WTC11 (cell line): ENCODE results near the gene SMARCD1. TPM values are rescaled to one million over a fixed set of nuclear protein-coding genes. Genes with fewer than 3 reads are reported as not detected.

Experiments used
- ATAC-seq: fragments of 200-7000 bp; cut with Tn5 transposase; 2 replicates; pipeline ENCODE4 v1.10.0; 2021; ENCODE audit warnings: mild to moderate bottlenecking, moderate library complexity
- CTCF ChIA-PET: fragments of 300-600 bp; sonication (Branson Sonifier 250); formaldehyde crosslinking; loops from one replicate; lab custom pipeline; 2021; ENCODE audit warnings: antibody characterized with exemption; lab: Charles Lee
- POLR2A ChIA-PET: fragments of 350-600 bp; sonication (Branson Sonifier 250); formaldehyde crosslinking; loops from one replicate; lab custom pipeline; 2021; ENCODE audit warnings: antibody characterized with exemption; lab: Charles Lee
- DNase-seq: peaks from one replicate; pipeline ENCODE4 v3.0.0; 2021; ENCODE audit warnings: low spot score
- H3K27ac Mint-ChIP-seq: 2 replicates; pipeline ENCODE4 v1.8.0; 2021; ENCODE audit warnings: mixed read lengths
- H3K27me3 Mint-ChIP-seq: 2 replicates; pipeline ENCODE4 v1.8.0; 2021; ENCODE audit warnings: low read depth, mild to moderate bottlenecking, moderate library complexity, mixed read lengths
- H3K36me3 Mint-ChIP-seq: 2 replicates; pipeline ENCODE4 v1.8.0; 2021; ENCODE audit warnings: mixed read lengths
- H3K4me1 Mint-ChIP-seq: 2 replicates; pipeline ENCODE4 v1.8.0; 2022; ENCODE audit warnings: mixed read lengths
- H3K4me3 Mint-ChIP-seq: 2 replicates; pipeline ENCODE4 v1.8.0; 2021; ENCODE audit warnings: mild to moderate bottlenecking, moderate library complexity, mixed read lengths
- H3K9me3 Mint-ChIP-seq: 2 replicates; pipeline ENCODE4 v1.8.0; 2021; ENCODE audit warnings: mixed read lengths
- CBFB ChIP-seq: sonication (generic); formaldehyde crosslinking; IDR thresholded peaks from 2 replicates; pipeline ENCODE4 v1.8.1; 2022; ENCODE audit warnings: mild to moderate bottlenecking, low read depth, missing genetic modification reagents
- CREB1 ChIP-seq: sonication (generic); formaldehyde crosslinking; IDR thresholded peaks from 2 replicates; pipeline ENCODE4 v1.8.0; 2023; ENCODE audit warnings: mild to moderate bottlenecking, missing genetic modification reagents
- CREM ChIP-seq: sonication (generic); formaldehyde crosslinking; IDR thresholded peaks from 2 replicates; pipeline ENCODE4 v1.8.1; 2022; ENCODE audit warnings: mild to moderate bottlenecking, missing genetic modification reagents, moderate library complexity
- EMX1 ChIP-seq: fragments of 250-450 bp; sonication (Bioruptor Pico); IDR thresholded peaks from 2 replicates; pipeline ENCODE4 v1.8.0; 2021; ENCODE audit warnings: mild to moderate bottlenecking
- ESRRA ChIP-seq: sonication (generic); formaldehyde crosslinking; IDR thresholded peaks from 2 replicates; pipeline ENCODE4 v1.8.1; 2022; ENCODE audit warnings: mild to moderate bottlenecking, missing genetic modification reagents, borderline replicate concordance
- FOXJ3 ChIP-seq: sonication (generic); formaldehyde crosslinking; IDR thresholded peaks from 2 replicates; pipeline ENCODE4 v1.9.0; 2021; ENCODE audit warnings: missing genetic modification reagents, mild to moderate bottlenecking, borderline replicate concordance
- FOXP1 ChIP-seq: sonication (generic); formaldehyde crosslinking; IDR thresholded peaks from 2 replicates; pipeline ENCODE4 v1.8.0; 2022; ENCODE audit warnings: missing genetic modification reagents, mild to moderate bottlenecking, moderate library complexity, borderline replicate concordance
- NFE2L1 ChIP-seq: sonication (generic); formaldehyde crosslinking; IDR thresholded peaks from 2 replicates; pipeline ENCODE4 v1.8.1; 2023; ENCODE audit warnings: missing genetic modification reagents
- NR2C2 ChIP-seq: sonication (generic); formaldehyde crosslinking; IDR thresholded peaks from 2 replicates; pipeline ENCODE4 v1.8.0; 2022; ENCODE audit warnings: mild to moderate bottlenecking, missing genetic modification reagents
- TCF7 ChIP-seq: sonication (generic); formaldehyde crosslinking; IDR thresholded peaks from 2 replicates; pipeline ENCODE4 v1.8.0; 2022; ENCODE audit warnings: mild to moderate bottlenecking, low read depth, missing genetic modification reagents, moderate library complexity
- ZNF263 ChIP-seq: sonication (generic); formaldehyde crosslinking; IDR thresholded peaks from 2 replicates; pipeline ENCODE4 v1.8.1; 2022; ENCODE audit warnings: low read depth, mild to moderate bottlenecking, moderate library complexity, missing genetic modification reagents
- ZNF671 ChIP-seq: fragments of 250-450 bp; sonication (Bioruptor Pico); IDR thresholded peaks from 2 replicates; pipeline ENCODE4 v1.8.0; 2021; ENCODE audit warnings: mild to moderate bottlenecking
- total RNA-seq: library from RNA; stranded (reverse); gene quantifications from 3 replicates; pipeline ENCODE4 v1.2.3, GENCODE V29; 2021
- TF ChIP-seq, protein P1 (sequence below): sonication (generic); formaldehyde crosslinking; conservative IDR thresholded peaks from 2 replicates; pipeline ENCODE4 v1.8.1; 2022; ENCODE audit warnings: mild to moderate bottlenecking, missing genetic modification reagents
- TF ChIP-seq, protein P2 (sequence below): sonication (generic); formaldehyde crosslinking; IDR thresholded peaks from 2 replicates; pipeline ENCODE4 v1.8.1; 2022; ENCODE audit warnings: missing genetic modification reagents, borderline replicate concordance
- TF ChIP-seq, protein P3 (sequence below): sonication (generic); formaldehyde crosslinking; IDR thresholded peaks from 2 replicates; pipeline ENCODE4 v1.8.1; 2022; ENCODE audit warnings: mild to moderate bottlenecking, missing genetic modification reagents, moderate library complexity, borderline replicate concordance
- TF ChIP-seq, protein P4 (sequence below): sonication (generic); formaldehyde crosslinking; IDR thresholded peaks from 2 replicates; pipeline ENCODE4 v1.8.1; 2023; ENCODE audit warnings: mild to moderate bottlenecking, missing genetic modification reagents, moderate library complexity
- TF ChIP-seq, protein P5 (sequence below): fragments of 250-450 bp; sonication (Bioruptor Pico); IDR thresholded peaks from 2 replicates; pipeline ENCODE4 v1.9.0; 2021; ENCODE audit warnings: moderate library complexity, mild to moderate bottlenecking, inconsistent platforms, borderline replicate concordance
- TF ChIP-seq, protein P6 (sequence below): sonication (generic); formaldehyde crosslinking; IDR thresholded peaks from 2 replicates; pipeline ENCODE4 v1.8.0; 2023; ENCODE audit warnings: missing genetic modification reagents
- TF ChIP-seq, protein P7 (sequence below): sonication (generic); formaldehyde crosslinking; IDR thresholded peaks from 2 replicates; pipeline ENCODE4 v1.8.0; 2022; ENCODE audit warnings: mild to moderate bottlenecking, missing genetic modification reagents
- TF ChIP-seq, protein P8 (sequence below): fragments of 250-450 bp; sonication (Bioruptor Pico); IDR thresholded peaks from 2 replicates; pipeline ENCODE4 v2.1.2; 2022; ENCODE audit warnings: mild to moderate bottlenecking, moderate library complexity

SMARCD1 gene
- total RNA-seq, 1 experiment from 2014 or later: 165 TPM

DNA sequence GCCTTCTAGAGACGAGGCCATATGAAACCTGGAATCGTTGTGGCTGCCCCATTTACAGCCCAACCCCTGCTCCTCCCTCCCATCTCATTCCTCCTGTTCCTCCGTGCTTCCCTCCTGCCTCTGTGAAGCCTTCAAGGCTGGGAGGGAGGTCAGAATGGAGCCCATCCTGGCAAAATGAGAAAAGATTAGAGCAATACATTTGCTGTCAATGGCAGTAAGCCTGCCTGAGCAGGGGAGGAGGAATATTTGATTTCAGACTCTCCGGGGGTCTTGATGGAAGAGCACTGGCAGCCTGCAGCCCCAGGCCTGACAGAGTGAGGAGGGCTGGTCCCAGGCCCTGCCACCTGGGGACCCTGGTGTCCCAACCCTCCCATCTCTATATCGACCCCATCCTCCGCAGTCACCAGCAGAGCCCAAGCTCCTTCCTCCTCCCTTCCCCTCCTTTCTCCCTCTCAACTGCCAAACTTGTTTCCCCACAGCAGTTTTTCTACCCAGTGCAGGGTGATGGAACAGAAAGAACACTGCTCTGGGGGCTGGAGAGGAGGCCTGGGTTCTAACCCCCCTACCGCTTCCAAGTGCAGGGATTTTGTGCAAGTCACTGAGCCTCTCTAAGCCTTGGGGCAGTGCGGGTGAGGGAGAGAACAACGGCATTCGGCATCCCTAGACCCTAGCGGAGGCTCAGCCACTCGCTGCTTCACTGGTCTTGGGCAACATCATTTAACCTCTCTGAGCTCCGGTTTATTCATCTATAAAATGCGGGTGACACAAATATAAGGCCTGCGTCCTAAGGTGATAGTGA, 43.9 kb upstream of the SMARCD1 start:
- Mint-ChIP-seq H3K36me3 (no peaks in the 10 kb centered on the region), H3K9me3 (no peaks in the 10 kb centered on the region), H3K4me3 (no peak overlapping the region), H3K27ac (no peak overlapping the region), H3K27me3 (peaks cover 15% of the 10 kb centered on the region; the same call in 1 of the 2 replicates), H3K4me1 (peaks cover 3% of the 10 kb centered on the region; the same call in 1 of the 2 replicates)
- ATAC-seq (no peak), DNase-seq (no peak)
- TF ChIP-seq FOXP1 (CRISPR knock-in tag) (no peak), NR2C2 (CRISPR knock-in tag) (no peak), ZNF263 (CRISPR knock-in tag) (no peak), ZNF671 (no peak), EMX1 (no peak), NFE2L1 (CRISPR knock-in tag) (no peak), CREB1 (CRISPR knock-in tag) (no peak), ESRRA (CRISPR knock-in tag) (no peak), CBFB (CRISPR knock-in tag) (no peak), FOXJ3 (no peak), CREM (CRISPR knock-in tag) (no peak), TCF7 (no peak)
- TF ChIP-seq, protein P1, sequence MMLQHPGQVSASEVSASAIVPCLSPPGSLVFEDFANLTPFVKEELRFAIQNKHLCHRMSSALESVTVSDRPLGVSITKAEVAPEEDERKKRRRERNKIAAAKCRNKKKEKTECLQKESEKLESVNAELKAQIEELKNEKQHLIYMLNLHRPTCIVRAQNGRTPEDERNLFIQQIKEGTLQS: no peak
- TF ChIP-seq, protein P2, sequence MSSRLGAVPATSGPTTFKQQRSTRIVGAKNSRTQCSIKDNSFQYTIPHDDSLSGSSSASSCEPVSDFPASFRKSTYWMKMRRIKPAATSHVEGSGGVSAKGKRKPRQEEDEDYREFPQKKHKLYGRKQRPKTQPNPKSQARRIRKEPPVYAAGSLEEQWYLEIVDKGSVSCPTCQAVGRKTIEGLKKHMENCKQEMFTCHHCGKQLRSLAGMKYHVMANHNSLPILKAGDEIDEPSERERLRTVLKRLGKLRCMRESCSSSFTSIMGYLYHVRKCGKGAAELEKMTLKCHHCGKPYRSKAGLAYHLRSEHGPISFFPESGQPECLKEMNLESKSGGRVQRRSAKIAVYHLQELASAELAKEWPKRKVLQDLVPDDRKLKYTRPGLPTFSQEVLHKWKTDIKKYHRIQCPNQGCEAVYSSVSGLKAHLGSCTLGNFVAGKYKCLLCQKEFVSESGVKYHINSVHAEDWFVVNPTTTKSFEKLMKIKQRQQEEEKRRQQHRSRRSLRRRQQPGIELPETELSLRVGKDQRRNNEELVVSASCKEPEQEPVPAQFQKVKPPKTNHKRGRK: no peak
- TF ChIP-seq, protein P3, sequence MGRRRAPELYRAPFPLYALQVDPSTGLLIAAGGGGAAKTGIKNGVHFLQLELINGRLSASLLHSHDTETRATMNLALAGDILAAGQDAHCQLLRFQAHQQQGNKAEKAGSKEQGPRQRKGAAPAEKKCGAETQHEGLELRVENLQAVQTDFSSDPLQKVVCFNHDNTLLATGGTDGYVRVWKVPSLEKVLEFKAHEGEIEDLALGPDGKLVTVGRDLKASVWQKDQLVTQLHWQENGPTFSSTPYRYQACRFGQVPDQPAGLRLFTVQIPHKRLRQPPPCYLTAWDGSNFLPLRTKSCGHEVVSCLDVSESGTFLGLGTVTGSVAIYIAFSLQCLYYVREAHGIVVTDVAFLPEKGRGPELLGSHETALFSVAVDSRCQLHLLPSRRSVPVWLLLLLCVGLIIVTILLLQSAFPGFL: no peak
- TF ChIP-seq, protein P4, sequence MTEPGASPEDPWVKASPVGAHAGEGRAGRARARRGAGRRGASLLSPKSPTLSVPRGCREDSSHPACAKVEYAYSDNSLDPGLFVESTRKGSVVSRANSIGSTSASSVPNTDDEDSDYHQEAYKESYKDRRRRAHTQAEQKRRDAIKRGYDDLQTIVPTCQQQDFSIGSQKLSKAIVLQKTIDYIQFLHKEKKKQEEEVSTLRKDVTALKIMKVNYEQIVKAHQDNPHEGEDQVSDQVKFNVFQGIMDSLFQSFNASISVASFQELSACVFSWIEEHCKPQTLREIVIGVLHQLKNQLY (CRISPR knock-in tag): no peak
- TF ChIP-seq, protein P5, sequence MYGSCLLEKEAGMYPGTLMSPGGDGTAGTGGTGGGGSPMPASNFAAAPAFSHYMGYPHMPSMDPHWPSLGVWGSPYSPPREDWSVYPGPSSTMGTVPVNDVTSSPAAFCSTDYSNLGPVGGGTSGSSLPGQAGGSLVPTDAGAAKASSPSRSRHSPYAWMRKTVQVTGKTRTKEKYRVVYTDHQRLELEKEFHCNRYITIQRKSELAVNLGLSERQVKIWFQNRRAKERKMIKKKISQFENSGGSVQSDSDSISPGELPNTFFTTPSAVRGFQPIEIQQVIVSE (CRISPR knock-in tag): no peak
- TF ChIP-seq, protein P6, sequence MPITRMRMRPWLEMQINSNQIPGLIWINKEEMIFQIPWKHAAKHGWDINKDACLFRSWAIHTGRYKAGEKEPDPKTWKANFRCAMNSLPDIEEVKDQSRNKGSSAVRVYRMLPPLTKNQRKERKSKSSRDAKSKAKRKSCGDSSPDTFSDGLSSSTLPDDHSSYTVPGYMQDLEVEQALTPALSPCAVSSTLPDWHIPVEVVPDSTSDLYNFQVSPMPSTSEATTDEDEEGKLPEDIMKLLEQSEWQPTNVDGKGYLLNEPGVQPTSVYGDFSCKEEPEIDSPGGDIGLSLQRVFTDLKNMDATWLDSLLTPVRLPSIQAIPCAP (CRISPR knock-in tag): no peak
- TF ChIP-seq, protein P7, sequence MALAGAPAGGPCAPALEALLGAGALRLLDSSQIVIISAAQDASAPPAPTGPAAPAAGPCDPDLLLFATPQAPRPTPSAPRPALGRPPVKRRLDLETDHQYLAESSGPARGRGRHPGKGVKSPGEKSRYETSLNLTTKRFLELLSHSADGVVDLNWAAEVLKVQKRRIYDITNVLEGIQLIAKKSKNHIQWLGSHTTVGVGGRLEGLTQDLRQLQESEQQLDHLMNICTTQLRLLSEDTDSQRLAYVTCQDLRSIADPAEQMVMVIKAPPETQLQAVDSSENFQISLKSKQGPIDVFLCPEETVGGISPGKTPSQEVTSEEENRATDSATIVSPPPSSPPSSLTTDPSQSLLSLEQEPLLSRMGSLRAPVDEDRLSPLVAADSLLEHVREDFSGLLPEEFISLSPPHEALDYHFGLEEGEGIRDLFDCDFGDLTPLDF (CRISPR knock-in tag): no peak
- TF ChIP-seq, protein P8, sequence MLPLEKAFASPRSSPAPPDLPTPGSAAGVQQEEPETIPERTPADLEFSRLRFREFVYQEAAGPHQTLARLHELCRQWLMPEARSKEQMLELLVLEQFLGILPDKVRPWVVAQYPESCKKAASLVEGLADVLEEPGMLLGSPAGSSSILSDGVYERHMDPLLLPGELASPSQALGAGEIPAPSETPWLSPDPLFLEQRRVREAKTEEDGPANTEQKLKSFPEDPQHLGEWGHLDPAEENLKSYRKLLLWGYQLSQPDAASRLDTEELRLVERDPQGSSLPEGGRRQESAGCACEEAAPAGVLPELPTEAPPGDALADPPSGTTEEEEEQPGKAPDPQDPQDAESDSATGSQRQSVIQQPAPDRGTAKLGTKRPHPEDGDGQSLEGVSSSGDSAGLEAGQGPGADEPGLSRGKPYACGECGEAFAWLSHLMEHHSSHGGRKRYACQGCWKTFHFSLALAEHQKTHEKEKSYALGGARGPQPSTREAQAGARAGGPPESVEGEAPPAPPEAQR: no peak
- POLR2A ChIA-PET: interaction anchor here (0.6 kb wide), 1 partner anchor 9 kb away, joined by 4 read pairs; no protein-coding TSS in a partner anchor
- CTCF ChIA-PET: interaction anchor here (7.0 to 7.1 kb wide), 2 partner anchors 14 to 28 kb away, joined by 120 to 141 read pairs; no protein-coding TSS in a partner anchor
